LNCAP (cell line): ENCODE results near the gene PABPN1.

Experiments
- CTCF ChIP-seq: fragments of 450-650 bp; IDR thresholded peaks from 2 replicates; pipeline ENCODE4 v1.5.1; 2017; ENCODE audit warnings: mild to moderate bottlenecking

Gene PABPN1

GRCh38 chr14:23346693-23347405 is 25.6 kb downstream of the PABPN1 start:
- no peak for TF ChIP-seq CTCF

- no peak for TF ChIP-seq CTCF
Observed at GRCh38 chr14:23347406-23348296, 26.4 kb downstream of the PABPN1 start.

- no peak for TF ChIP-seq CTCF
Observed at GRCh38 chr14:23348297-23348655, 27.0 kb downstream of the PABPN1 start.

- no peak for TF ChIP-seq CTCF
Observed at GRCh38 chr14:23349156-23349845, 28.0 kb downstream of the PABPN1 start.

GRCh38 chr14:23351681-23352505 is 30.6 kb downstream of the PABPN1 start:
- TF ChIP-seq CTCF: no peak; the same call in 1 of the 2 replicates

- TF ChIP-seq CTCF: no peak
Observed at GRCh38 chr14:23352506-23353432, 31.5 kb downstream of the PABPN1 start, which contains the start of gene SLC22A17. TSS of gene SLC22A17 (minus strand) at chr14:23352887.
